HEK293 (cell line): ENCODE data around the gene TM9SF3.

Experiments
- CTCF ChIA-PET: fragments of 350-600 bp; formaldehyde crosslinking; extraction: SDS; loops from one replicate; lab custom pipeline; 2021; ENCODE audit warnings: antibody characterized with exemption; lab: Yijun Ruan, JAX
- POLR2A ChIA-PET: fragments of 300-600 bp; formaldehyde crosslinking; extraction: SDS; loops from one replicate; lab custom pipeline; 2020; ENCODE audit warnings: antibody characterized with exemption, inconsistent platforms; lab: Yijun Ruan, JAX
- H3K27ac ChIP-seq: fragments of 200-500 bp; sonication (Bioruptor generic); 2 replicates; pipeline ENCODE4 v1.5.1; 2014; ENCODE audit warnings: low read depth, low read length, control low read depth, inconsistent platforms; ENCODE audit errors: extremely low read depth
- H3K36me3 ChIP-seq, 2 experiments: fragments of 200-500 bp in 1 of 2; sonication (Bioruptor generic) in 1 of 2; 1 replicate in 1 of 2; 2 replicates in 1 of 2; pipeline ENCODE4 v1.5.1; 2014 to 2017; ENCODE audit warnings: inconsistent platforms in 2 of 2, low read length in 2 of 2; ENCODE audit not compliant: control insufficient read depth in 2 of 2, insufficient read depth in 1 of 2
- H3K4me1 ChIP-seq: fragments of 200-500 bp; sonication (Bioruptor generic); 2 replicates; pipeline ENCODE4 v1.5.1; 2014; ENCODE audit warnings: mild to moderate bottlenecking, low read length, inconsistent platforms; ENCODE audit not compliant: control insufficient read depth, insufficient read depth
- H3K4me3 ChIP-seq: 2 replicates; pipeline ENCODE4 v1.5.1; 2011; ENCODE audit warnings: low read depth, mild to moderate bottlenecking, control low read depth, low read length, moderate library complexity
- H3K9me3 ChIP-seq: fragments of 200-500 bp; sonication (Bioruptor generic); 2 replicates; pipeline ENCODE4 v1.5.1; 2014; ENCODE audit warnings: low read depth, low read length, inconsistent platforms; ENCODE audit not compliant: control insufficient read depth, insufficient read depth
- HOXD13 ChIP-seq: sonication (generic); formaldehyde crosslinking; IDR thresholded peaks from 2 replicates; pipeline ENCODE4 v1.8.0; 2022; ENCODE audit warnings: missing genetic modification reagents, borderline replicate concordance
- PRDM1 ChIP-seq: fragments of 450-650 bp; formaldehyde crosslinking; IDR thresholded peaks from 2 replicates; pipeline ENCODE4; 2016; ENCODE audit warnings: missing biosample characterization, missing genetic modification characterization
- SP7 ChIP-seq: fragments of 450-650 bp; formaldehyde crosslinking; IDR thresholded peaks from 2 replicates; pipeline ENCODE4 v1.5.1; 2016; ENCODE audit warnings: missing biosample characterization, missing genetic modification characterization
- TRIM28 ChIP-seq: IDR thresholded peaks from 2 replicates; pipeline ENCODE4 v1.6.1; 2011; ENCODE audit warnings: low read length, control low read depth, borderline replicate concordance
- ZNF146 ChIP-seq: fragments of 450-650 bp; formaldehyde crosslinking; IDR thresholded peaks from 2 replicates; pipeline ENCODE4 v1.5.1; 2016; ENCODE audit warnings: missing biosample characterization, missing genetic modification characterization
- ZNF214 ChIP-seq: fragments of 450-650 bp; formaldehyde crosslinking; IDR thresholded peaks from 2 replicates; pipeline ENCODE4 v1.5.1; 2017; ENCODE audit warnings: missing biosample characterization, mild to moderate bottlenecking, missing genetic modification characterization, borderline replicate concordance
- ZNF24 ChIP-seq: fragments of 450-650 bp; formaldehyde crosslinking; IDR thresholded peaks from 2 replicates; pipeline ENCODE4 v1.5.1; 2016; ENCODE audit warnings: missing biosample characterization, missing genetic modification characterization
- ZNF501 ChIP-seq: fragments of 450-650 bp; formaldehyde crosslinking; IDR thresholded peaks from 2 replicates; pipeline ENCODE4 v1.5.1; 2016; ENCODE audit warnings: missing biosample characterization, missing genetic modification characterization
- ZNF510 ChIP-seq: fragments of 450-650 bp; formaldehyde crosslinking; IDR thresholded peaks from 2 replicates; pipeline ENCODE4 v1.5.1; 2018; ENCODE audit warnings: mild to moderate bottlenecking, missing genetic modification characterization, missing biosample characterization; ENCODE audit not compliant: insufficient replicate concordance
- ZNF529 ChIP-seq: fragments of 450-650 bp; formaldehyde crosslinking; IDR thresholded peaks from 2 replicates; pipeline ENCODE4 v1.5.1; 2017; ENCODE audit warnings: missing genetic modification characterization, missing biosample characterization; ENCODE audit not compliant: insufficient replicate concordance
- ZNF548 ChIP-seq: fragments of 450-650 bp; formaldehyde crosslinking; IDR thresholded peaks from 2 replicates; pipeline ENCODE4 v1.5.1; 2016; ENCODE audit warnings: missing biosample characterization, missing genetic modification characterization
- ZNF558 ChIP-seq: fragments of 450-650 bp; formaldehyde crosslinking; IDR thresholded peaks from 2 replicates; pipeline ENCODE4 v1.5.1; 2016; ENCODE audit warnings: missing biosample characterization, missing genetic modification characterization
- ZNF677 ChIP-seq: fragments of 450-650 bp; IDR thresholded peaks from 2 replicates; pipeline ENCODE4 v1.5.0; 2018; ENCODE audit warnings: missing biosample characterization, mild to moderate bottlenecking, missing genetic modification characterization, moderate library complexity
- ZNF792 ChIP-seq: fragments of 450-650 bp; formaldehyde crosslinking; IDR thresholded peaks from 2 replicates; pipeline ENCODE4 v1.5.1; 2016; ENCODE audit warnings: missing biosample characterization, missing genetic modification characterization
- ZSCAN30 ChIP-seq: fragments of 450-650 bp; IDR thresholded peaks from 2 replicates; pipeline ENCODE4 v1.5.1; 2018; ENCODE audit warnings: missing biosample characterization, mild to moderate bottlenecking, missing genetic modification characterization, moderate library complexity
- TF ChIP-seq, protein P1 (sequence below): fragments of 450-650 bp; formaldehyde crosslinking; IDR thresholded peaks from 2 replicates; pipeline ENCODE4 v1.5.1; 2016; ENCODE audit warnings: missing biosample characterization, missing genetic modification characterization
- TF ChIP-seq, protein P2 (sequence below): fragments of 450-650 bp; formaldehyde crosslinking; IDR thresholded peaks from 2 replicates; pipeline ENCODE4 v1.5.1; 2016; ENCODE audit warnings: missing biosample characterization, missing genetic modification characterization
- TF ChIP-seq, protein P3 (sequence below): IDR thresholded peaks from 2 replicates; pipeline ENCODE4 v1.6.1; 2011; ENCODE audit warnings: mild to moderate bottlenecking, low read depth, low read length, borderline replicate concordance
- TF ChIP-seq, protein P4 (sequence below): fragments of 450-650 bp; formaldehyde crosslinking; IDR thresholded peaks from 2 replicates; pipeline ENCODE4 v1.5.1; 2016; ENCODE audit warnings: missing biosample characterization, missing genetic modification characterization

Gene TM9SF3

GRCh38 chr10:96497391-96497790, 89.4 kb downstream of the TM9SF3 start (continued):
- TF ChIP-seq, protein P1, sequence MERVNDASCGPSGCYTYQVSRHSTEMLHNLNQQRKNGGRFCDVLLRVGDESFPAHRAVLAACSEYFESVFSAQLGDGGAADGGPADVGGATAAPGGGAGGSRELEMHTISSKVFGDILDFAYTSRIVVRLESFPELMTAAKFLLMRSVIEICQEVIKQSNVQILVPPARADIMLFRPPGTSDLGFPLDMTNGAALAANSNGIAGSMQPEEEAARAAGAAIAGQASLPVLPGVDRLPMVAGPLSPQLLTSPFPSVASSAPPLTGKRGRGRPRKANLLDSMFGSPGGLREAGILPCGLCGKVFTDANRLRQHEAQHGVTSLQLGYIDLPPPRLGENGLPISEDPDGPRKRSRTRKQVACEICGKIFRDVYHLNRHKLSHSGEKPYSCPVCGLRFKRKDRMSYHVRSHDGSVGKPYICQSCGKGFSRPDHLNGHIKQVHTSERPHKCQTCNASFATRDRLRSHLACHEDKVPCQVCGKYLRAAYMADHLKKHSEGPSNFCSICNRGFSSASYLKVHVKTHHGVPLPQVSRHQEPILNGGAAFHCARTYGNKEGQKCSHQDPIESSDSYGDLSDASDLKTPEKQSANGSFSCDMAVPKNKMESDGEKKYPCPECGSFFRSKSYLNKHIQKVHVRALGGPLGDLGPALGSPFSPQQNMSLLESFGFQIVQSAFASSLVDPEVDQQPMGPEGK (tag by site-specific recombination): no peak
- TF ChIP-seq ZNF558 (tag by site-specific recombination): no peak
- TF ChIP-seq, protein P2, sequence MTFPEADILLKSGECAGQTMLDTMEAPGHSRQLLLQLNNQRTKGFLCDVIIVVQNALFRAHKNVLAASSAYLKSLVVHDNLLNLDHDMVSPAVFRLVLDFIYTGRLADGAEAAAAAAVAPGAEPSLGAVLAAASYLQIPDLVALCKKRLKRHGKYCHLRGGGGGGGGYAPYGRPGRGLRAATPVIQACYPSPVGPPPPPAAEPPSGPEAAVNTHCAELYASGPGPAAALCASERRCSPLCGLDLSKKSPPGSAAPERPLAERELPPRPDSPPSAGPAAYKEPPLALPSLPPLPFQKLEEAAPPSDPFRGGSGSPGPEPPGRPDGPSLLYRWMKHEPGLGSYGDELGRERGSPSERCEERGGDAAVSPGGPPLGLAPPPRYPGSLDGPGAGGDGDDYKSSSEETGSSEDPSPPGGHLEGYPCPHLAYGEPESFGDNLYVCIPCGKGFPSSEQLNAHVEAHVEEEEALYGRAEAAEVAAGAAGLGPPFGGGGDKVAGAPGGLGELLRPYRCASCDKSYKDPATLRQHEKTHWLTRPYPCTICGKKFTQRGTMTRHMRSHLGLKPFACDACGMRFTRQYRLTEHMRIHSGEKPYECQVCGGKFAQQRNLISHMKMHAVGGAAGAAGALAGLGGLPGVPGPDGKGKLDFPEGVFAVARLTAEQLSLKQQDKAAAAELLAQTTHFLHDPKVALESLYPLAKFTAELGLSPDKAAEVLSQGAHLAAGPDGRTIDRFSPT (tag by site-specific recombination): no peak
- TF ChIP-seq, protein P3, sequence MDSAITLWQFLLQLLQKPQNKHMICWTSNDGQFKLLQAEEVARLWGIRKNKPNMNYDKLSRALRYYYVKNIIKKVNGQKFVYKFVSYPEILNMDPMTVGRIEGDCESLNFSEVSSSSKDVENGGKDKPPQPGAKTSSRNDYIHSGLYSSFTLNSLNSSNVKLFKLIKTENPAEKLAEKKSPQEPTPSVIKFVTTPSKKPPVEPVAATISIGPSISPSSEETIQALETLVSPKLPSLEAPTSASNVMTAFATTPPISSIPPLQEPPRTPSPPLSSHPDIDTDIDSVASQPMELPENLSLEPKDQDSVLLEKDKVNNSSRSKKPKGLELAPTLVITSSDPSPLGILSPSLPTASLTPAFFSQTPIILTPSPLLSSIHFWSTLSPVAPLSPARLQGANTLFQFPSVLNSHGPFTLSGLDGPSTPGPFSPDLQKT: no peak
- no peak for TF ChIP-seq ZNF501 (tag by site-specific recombination)
- no peak for TF ChIP-seq ZNF548 (tag by site-specific recombination)
- TF ChIP-seq ZNF792 (tag by site-specific recombination): no peak
- TF ChIP-seq ZSCAN30 (tag by site-specific recombination): no peak
- no peak for TF ChIP-seq ZNF24 (tag by site-specific recombination)
- no peak for TF ChIP-seq ZNF146 (tag by site-specific recombination)
- no peak for TF ChIP-seq TRIM28
- TF ChIP-seq SP7 (tag by site-specific recombination): no peak

- TF ChIP-seq, protein P4, sequence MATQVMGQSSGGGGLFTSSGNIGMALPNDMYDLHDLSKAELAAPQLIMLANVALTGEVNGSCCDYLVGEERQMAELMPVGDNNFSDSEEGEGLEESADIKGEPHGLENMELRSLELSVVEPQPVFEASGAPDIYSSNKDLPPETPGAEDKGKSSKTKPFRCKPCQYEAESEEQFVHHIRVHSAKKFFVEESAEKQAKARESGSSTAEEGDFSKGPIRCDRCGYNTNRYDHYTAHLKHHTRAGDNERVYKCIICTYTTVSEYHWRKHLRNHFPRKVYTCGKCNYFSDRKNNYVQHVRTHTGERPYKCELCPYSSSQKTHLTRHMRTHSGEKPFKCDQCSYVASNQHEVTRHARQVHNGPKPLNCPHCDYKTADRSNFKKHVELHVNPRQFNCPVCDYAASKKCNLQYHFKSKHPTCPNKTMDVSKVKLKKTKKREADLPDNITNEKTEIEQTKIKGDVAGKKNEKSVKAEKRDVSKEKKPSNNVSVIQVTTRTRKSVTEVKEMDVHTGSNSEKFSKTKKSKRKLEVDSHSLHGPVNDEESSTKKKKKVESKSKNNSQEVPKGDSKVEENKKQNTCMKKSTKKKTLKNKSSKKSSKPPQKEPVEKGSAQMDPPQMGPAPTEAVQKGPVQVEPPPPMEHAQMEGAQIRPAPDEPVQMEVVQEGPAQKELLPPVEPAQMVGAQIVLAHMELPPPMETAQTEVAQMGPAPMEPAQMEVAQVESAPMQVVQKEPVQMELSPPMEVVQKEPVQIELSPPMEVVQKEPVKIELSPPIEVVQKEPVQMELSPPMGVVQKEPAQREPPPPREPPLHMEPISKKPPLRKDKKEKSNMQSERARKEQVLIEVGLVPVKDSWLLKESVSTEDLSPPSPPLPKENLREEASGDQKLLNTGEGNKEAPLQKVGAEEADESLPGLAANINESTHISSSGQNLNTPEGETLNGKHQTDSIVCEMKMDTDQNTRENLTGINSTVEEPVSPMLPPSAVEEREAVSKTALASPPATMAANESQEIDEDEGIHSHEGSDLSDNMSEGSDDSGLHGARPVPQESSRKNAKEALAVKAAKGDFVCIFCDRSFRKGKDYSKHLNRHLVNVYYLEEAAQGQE (tag by site-specific recombination): peak; percentile 97
- TF ChIP-seq HOXD13 (CRISPR knock-in tag): no peak
- Histone ChIP-seq H3K36me3 (no peaks in the 10 kb centered on the region), H3K27ac (no peak overlapping the region), H3K4me3 (no peak overlapping the region), H3K9me3 (no peaks in the 10 kb centered on the region), H3K4me1 (no peaks in the 10 kb centered on the region)
- POLR2A ChIA-PET: no interaction called here
- CTCF ChIA-PET: interaction anchor here (0.6 to 3.3 kb wide), 3 partner anchors 14 to 125 kb away, joined by 3 to 21 read pairs (median 3); no protein-coding TSS in a partner anchor
Measured at GRCh38 chr10:96496281-96496925, 90.4 kb downstream of the TM9SF3 start.

DNA sequence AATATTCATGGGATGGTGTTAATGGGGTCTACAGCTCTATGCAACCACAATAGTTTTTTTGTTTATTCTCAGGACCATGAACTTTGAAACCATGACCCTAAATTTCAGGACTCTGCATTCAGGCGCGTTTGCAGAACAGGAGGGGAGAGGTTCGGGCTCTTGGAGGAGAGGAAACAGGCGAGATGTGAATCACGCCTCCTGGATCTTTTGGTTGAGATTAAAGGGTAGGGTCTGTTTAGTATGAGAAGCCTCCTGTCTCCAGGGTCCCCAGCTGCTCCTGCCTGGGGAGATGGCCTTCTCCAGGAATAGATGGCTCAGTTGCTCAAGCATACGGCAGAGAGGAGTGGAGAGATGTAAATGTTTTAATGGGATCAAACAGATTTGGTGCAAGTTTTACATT, 91.3 kb downstream of the TM9SF3 start:
- Histone ChIP-seq H3K9me3 (no peaks in the 10 kb centered on the region), H3K27ac (no peak overlapping the region), H3K36me3 (no peaks in the 10 kb centered on the region), H3K4me1 (no peaks in the 10 kb centered on the region), H3K4me3 (no peak overlapping the region)
- CTCF ChIA-PET: interaction anchor here (0.6 to 1.2 kb wide), 4 partner anchors 27 to 518 kb away, joined by 3 to 4 read pairs (median 4); no protein-coding TSS in a partner anchor
- POLR2A ChIA-PET: no interaction called here
- no peak for TF ChIP-seq PRDM1
- no peak for TF ChIP-seq ZNF510 (tag by site-specific recombination)
- no peak for TF ChIP-seq ZNF677 (tag by site-specific recombination)
- no peak for TF ChIP-seq ZNF214
- no peak for TF ChIP-seq ZNF529 (tag by site-specific recombination)
